H7 (cell line): ENCODE data around the gene PLEKHG5. TPM values are rescaled to one million over a fixed set of nuclear protein-coding genes. Genes with fewer than 3 reads are reported as not detected.
"Not testable (repeated sequence)": the region's sequence is repeated elsewhere in the genome, so short reads cannot be mapped to it uniquely, and the experiment has no call there.

Experiments used
- DNase-seq: peaks from one replicate; pipeline ENCODE4 v3.0.0; 2012
- H3K27me3 ChIP-seq: 2 replicates; pipeline ENCODE4 v1.6.0; 2011; ENCODE audit warnings: mild to moderate bottlenecking, low read length; ENCODE audit not compliant: control insufficient read depth, insufficient read depth
- H3K36me3 ChIP-seq: replicated peaks from 2 replicates; pipeline ENCODE4 v1.5.1; 2011; ENCODE audit warnings: low read length; ENCODE audit not compliant: control insufficient read depth, insufficient read depth
- H3K4me3 ChIP-seq: 2 replicates; pipeline ENCODE4 v1.5.1; 2011; ENCODE audit warnings: low read depth, mild to moderate bottlenecking, control low read depth, low read length, moderate library complexity; ENCODE audit not compliant: insufficient read depth
- total RNA-seq: library from RNA; depleted of rRNA; stranded (reverse); fragments of >200 nt; shearing (Covaris generic); gene quantifications from 2 replicates; pipeline ENCODE4 v1.2.3, GENCODE V29; 2014

PLEKHG5 gene
- total RNA-seq, 1 experiment from 2014 or later = 17.2 TPM

DNA sequence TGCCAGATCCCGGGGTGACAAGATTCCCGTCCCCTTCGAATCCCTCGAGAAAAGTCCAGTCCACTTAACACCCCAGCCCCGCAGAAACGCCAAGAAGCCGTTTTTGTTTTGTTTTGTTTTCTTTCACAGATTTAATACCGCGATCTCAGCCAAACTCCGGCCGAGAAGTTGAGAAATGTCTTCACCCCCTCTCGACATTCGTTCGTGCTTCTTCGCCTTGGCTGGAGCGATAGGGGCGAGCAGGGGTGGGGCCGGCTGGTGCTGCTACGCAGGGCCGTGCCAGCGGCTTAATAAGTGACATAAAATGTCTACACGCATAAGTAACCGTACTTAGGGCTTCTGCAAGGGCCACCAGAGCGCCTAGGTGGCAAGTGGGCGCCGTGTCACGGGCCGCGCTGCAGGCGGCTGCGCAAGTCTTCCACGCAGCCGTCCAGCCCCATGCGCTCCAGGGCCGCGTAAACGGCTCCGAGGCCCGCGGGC lies 30.4 kb downstream of the PLEKHG5 start:
- no peak overlapping the region for H3K4me3 ChIP-seq
- peaks cover 5% of the 10 kb centered on the region; the same call in 1 of the 2 replicates for H3K27me3 ChIP-seq
- no peak for DNase-seq
- H3K36me3 ChIP-seq = no peaks in the 10 kb centered on the region; the same call in 1 of the 2 replicates

DNA sequence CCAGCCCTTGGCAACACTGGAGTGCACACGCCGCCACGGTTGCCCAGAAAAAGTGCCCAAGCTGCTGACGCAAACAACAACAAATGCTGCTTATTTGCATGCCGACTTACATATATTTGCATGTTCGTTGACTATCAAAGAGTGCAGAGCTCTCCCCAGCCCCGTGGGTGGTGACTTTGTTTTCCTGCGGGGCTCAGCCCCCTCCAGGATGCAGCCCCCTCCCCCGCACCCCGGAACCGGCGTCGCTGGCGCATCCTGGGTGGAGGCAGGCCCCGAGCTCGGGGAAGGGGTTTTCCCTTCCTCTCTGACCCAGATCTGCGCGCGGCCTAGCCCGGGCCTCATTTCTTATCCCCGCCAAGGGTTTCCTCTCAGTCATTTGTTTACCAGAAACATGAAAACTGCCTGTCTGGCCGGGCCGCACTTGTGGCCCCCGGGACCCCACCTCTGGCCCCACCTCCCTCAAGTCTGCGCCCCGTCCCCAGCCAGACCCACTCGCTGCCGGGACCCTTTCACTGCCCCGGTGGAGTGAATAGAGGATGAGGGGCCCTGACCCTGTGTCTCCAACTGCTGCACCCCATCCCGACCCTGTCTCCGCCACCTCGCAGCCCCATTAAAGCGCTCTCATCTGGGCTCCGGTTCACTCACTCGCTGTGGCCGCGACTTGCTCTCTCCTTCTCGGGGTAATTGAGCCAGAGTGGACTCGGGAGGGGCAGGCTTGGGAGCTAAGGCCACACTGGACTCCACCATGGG lies 31.0 kb downstream of the PLEKHG5 start:
- no peaks in the 10 kb centered on the region; the same call in 1 of the 2 replicates for H3K36me3 ChIP-seq
- H3K27me3 ChIP-seq = no peaks in the 10 kb centered on the region; the same call in 1 of the 2 replicates
- peak overlapping the region; percentile 30 for H3K4me3 ChIP-seq
- DNase-seq = peak; percentile 91

DNA sequence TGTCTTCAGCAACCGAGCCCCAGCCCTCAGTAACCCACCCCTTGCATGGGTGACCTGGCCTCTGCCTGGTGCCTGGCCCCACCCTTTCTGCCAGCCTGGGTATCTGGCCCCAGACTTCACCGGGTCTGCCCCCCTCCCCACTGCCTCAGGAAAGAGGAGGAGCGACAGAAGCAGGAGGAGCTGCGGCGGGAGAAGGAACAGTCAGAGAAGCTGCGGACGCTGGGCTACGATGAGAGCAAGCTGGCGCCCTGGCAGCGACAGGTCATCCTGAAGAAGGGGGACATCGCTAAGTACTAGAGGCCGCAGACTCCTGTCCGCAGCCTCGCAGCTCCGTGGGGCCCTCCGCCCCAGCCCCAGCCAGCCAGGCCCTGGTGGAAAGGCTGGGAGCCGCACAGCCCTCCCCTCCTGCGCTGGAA lies 31.6 kb downstream of the PLEKHG5 start:
- peak overlapping the region; percentile 30 for H3K4me3 ChIP-seq
- H3K36me3 ChIP-seq = no peaks in the 10 kb centered on the region; the same call in 1 of the 2 replicates
- H3K27me3 ChIP-seq = no peaks in the 10 kb centered on the region; the same call in 1 of the 2 replicates
- DNase-seq = peak; percentile 91

DNA sequence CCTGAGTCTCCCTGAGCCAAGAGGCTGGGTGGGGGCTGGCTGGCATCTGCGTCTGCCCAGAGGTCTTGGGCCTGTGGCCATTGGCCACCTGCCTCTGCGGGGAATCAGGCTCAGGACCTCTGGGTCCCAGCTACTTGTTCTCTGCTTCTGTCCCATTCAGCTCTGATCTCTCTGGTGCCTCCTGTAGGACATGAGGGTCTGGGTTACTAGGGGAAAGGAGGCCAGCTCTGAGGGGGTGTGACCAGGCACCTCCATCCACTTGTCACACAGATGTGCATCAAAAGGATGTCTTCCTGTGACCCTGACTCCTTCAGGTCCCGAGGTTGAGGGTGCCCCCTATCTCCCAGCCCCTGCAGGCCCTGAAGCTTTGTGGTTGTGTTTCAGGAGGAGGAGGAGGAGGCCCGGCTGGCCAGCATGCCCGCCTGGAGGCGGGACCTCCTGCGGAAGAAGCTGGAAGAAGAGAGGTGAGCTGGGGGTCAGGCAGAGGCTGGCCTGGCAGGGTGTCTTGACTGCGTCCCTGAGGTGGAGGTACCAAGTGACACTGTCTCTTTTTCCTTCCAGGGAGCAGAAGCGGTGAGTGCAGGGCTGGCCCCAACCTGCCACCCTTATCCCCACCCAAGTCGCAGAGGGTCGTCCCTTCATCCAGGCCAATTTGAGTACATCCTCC lies 34.5 kb downstream of the PLEKHG5 start:
- Histone ChIP-seq H3K36me3 (no peaks in the 10 kb centered on the region), H3K27me3 (no peaks in the 10 kb centered on the region), H3K4me3 (no peak overlapping the region)
- DNase-seq = no peak

DNA sequence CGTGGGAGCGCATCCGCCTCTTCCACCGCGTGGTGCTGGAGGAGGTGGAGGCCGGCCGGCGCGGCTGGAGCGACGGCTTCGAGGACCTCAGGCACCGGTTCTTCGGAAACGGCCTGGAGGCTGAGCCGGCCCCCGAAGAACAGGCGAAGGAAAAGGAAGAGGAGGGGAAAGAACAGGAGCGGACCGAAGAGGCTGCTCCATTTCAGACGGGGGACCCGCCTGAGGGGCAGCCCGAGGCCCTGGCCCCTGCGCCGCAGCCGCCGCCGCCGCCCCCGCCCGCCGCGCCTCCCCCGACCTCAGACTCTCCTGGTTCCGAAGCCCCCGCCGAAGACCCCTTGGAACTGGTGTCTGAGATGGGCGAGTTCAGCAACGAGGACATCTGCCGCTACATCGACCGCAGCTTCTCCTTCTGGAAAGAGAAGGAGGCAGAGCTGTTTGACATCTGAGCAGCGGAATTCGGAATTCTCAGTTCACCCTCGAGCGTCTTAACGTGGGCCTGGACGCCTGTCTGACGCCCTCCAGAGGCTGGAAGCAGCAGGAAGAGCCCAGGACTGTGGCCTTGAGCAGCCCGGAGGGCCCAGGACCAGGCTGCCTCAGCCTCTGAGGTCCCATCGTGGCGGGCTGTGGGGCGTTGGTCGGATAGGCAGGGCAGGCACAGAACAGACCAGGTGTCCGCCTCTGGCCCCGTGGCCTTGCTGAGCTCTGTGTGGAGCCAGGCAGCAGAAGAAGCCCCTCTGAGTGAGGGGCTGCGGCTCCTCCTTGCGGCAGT lies 35.5 kb downstream of the PLEKHG5 start:
- H3K36me3 ChIP-seq, DNase-seq, H3K27me3 ChIP-seq, H3K4me3 ChIP-seq: not testable (repeated sequence)

DNA sequence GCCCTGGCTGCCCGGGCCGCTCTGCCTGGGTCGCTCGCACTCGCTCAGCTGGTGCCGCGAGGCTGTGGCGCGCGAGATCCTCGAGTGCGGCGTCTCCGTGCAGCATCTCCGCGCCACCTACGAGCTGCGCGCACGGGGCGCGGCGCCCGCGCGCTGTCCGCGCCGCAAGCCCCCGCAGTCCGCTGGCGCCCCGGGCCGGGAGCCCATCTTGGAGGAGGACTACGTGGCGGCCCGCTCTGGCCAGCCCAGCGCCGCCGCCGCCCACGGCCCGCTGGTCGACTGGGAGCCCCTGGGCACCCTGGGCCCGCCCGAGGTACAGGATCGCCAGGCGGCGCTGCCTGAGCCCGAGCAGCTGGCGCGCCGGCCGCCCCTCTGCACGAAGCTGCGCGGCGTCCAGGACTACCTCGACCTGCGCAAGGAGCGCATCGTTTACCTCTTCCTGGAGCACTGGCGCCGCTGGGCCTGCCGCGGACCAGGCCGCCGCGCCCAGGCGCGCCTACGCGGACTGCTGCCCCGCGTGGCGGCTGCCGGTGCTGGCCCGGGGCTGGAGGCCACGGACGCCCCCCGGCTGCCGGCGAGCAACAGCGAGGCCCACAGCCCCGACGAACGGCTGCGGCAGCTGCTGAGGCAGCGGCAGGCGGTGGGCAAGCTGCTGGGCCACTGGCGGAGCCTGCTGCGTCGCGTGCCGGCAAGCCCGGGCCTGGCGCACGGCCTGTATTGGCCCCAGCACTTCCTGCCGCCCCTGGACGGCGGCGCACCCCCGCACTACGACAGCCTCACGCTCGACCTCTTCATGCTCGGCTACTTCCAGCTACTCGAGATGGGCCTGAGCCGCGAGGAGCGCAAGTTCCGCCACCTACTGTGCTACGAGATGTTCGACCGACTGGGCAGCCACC lies 36.4 kb downstream of the PLEKHG5 start:
- Histone ChIP-seq H3K4me3 (no peak overlapping the region), H3K27me3 (peaks cover under 1% of the 10 kb centered on the region; the same call in 1 of the 2 replicates), H3K36me3 (no peaks in the 10 kb centered on the region)
- peak; percentile 86 for DNase-seq

DNA sequence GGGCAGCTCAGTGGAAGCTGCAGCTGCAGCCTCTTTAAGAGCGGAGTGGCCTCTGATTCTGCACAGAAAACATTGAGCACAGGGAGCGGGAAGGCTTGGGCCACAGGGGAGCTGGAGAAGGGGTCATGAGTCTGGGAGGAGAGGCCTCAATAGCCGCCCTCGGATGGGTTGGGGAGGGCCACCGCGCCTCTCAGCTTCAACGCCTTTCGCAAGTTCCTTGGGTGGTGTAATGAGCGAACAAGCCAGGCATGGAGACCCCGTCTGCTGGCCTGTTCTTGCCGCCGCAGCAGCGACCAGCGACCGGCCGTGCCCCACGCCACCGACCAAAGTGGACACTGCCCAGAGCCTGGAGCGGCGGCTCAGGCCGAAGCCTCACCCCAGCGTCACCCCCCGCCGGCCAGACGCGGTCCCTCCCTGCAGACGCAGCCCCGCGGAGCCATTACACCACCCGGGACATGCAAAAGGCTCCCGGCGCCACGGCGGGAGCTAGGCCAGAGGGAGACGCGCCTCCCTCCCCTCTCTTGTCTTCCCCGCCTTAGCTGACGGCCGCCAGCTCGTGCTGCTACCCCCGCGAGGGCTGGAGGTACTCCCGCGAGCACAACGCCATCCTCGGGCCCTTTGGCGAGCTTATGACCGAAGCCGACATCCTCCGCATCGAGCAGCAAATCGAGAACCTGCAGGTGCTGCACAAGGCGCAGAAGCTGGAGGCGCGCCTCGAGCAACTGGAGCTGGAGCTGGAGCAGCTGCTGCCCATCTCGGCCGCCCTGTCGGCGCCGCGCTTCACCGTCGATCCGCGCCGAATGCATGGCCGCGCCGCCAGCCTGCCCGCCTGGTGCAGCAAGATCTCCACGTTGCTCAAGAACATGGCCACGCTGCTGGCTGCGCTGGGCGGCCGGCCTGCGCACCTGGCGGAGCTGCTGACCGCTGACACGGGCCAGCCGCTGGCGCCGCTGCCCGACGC lies 37.3 kb downstream of the PLEKHG5 start:
- not testable (repeated sequence) for H3K27me3 ChIP-seq, DNase-seq, H3K4me3 ChIP-seq, H3K36me3 ChIP-seq

DNA sequence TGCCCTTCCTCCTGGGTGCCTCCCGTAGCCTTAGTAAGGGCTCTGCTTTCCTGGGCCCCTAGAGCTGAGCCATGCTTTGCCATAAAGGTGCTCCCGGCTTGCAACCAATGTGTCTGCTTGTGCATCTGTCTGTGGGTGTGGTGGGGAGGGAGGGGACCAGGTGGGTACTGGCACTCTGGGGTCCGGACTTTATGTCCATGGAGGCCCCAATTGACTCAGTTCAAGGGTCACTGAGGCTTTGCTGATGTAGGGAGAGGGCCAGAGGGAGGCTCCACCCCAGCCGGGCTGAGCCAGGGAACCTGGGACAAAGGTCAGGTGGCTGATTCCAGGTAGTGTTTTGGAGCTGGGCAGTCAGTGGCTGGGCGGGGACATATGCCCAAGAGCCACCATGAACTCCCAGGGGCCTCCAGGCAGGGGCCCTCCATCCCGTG lies 40.5 kb downstream of the PLEKHG5 start:
- no peak overlapping the region for H3K4me3 ChIP-seq
- H3K27me3 ChIP-seq = peaks cover 32% of the 10 kb centered on the region
- DNase-seq = no peak
- no peaks in the 10 kb centered on the region for H3K36me3 ChIP-seq

DNA sequence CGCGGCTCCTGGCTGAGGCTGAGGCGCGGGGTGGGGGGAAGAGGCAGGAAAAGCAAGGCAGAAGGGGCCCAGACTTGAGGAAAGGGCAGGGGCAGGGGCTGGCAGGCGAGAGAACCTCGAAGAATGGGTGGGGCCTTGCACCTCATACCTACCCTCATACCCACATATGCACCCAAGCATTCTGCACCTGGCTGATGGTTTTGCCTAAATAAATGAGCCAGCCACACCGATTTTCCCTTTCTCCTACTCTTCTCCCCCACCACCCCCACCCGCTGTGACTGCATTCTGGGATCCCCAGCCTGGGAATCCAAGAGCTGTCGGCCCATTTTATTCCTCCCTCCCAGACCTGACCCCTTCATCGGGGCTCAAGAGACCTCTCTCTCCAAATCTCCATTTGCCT lies 41.0 kb downstream of the PLEKHG5 start:
- not testable (repeated sequence) for DNase-seq, H3K36me3 ChIP-seq, H3K4me3 ChIP-seq
- peaks cover 32% of the 10 kb centered on the region for H3K27me3 ChIP-seq

DNA sequence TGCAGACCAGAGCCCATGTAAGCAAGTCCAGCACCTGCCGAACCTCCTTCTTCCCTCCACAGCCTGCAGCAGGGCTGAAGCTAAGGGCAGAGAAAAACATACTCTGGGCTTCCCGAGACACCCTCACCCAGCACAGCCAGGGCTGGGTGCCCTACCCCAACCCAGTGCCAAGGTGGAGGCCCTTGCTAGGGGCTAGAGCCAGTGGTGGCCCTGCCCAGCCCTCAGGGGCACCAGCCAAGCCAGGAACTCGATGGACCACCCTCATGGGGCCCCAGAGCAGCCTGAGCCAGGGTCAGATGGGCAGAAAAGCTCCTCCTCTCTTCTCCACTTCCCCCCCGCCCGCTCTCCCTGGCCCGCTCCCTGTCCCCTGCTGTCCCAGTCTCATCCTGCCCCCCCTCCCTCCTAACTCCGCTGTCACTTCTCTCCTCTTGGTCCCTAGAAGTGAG lies 41.4 kb downstream of the PLEKHG5 start:
- Histone ChIP-seq H3K36me3 (no peaks in the 10 kb centered on the region), H3K4me3 (no peak overlapping the region), H3K27me3 (peaks cover 32% of the 10 kb centered on the region)
- no peak for DNase-seq

DNA sequence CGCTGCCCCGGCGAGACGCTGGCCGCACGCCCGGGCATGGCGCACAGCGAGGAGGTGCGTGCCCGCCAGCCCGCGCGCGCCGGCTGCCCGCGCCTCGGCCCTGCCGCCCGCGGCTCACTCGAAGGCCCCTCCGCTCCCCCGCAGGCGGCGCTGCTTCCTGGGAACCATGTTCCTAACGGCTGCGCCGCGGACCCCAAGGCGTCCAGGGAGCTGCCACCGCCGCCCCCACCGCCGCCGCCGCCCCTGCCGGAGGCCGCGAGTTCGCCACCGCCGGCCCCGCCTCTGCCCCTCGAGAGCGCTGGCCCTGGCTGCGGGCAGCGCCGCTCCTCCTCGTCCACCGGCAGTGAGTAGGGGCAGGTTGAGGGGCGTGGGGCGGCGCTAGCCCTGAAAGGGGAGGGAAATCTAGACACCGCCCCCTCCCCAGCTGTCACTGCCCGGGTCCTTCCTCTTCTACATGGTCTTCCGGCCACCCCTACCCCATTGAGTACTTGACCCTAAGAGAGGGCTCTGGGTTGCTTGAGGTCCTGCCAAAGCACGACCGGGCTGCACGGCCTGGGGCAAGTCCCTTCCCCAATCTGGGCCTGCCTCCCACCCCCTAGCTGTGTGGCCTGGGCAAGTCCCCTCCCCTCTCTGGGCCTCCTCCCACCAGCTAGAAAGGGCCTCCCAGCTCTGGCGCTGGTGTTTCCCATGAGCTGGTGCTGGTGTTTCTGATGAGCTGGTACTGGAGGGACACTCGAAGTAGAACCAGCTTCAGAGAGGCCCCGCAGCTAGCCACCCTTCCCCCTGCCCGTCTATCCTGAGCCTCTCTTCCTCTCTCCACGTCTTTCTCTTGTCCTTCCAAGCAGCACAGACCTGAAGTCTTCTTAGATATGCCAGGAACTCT lies 42.5 kb downstream of the PLEKHG5 start:
- DNase-seq = peak; percentile 87
- Histone ChIP-seq H3K36me3 (no peaks in the 10 kb centered on the region), H3K4me3 (peak overlapping the region; percentile 56), H3K27me3 (peaks cover 32% of the 10 kb centered on the region)
